ENCODE measurements around the gene ARX.

The ARX gene

DNA sequence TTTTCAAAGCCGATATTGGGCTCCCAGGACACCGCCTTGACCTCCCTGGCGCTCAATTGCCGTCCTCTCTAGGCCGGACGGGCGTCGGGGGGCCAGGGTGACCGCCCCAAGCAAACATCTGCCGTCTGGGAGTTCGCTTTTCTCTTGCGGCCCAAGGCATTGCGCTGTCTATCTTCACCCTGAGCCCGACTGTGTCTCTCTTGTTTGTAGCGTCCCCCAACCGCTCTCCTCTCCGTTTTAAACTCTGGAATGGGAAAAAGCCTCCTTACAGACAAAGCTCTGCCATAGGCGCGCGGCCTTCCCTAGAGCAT lies 551 bp upstream of the ARX start:
- no peak for DNase-seq

DNA sequence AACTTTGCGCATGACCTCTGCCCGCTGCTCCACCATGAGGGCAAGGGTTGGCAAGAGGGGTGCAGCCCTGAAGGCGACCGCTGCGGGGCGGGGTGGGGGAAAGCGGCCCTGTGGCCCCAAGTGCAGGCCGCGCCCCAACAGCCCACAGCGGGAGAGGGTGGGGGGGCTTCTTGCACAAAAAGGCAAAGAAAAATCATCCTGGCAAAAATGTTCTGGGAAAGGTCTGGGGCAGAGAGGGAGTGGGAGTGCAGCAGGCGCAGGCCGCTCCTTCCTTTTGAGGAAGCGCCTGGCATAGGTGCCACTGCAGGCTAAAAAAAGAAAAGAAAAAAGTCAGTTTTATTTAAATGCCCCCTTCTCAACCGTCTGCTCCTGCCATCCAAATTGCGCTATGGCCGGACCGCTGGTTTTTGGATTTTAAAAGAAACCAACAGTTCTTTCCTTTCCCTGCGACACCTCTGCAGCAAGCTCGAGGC lies 1.4 kb downstream of the ARX start:
- DNase-seq: no peak

DNA sequence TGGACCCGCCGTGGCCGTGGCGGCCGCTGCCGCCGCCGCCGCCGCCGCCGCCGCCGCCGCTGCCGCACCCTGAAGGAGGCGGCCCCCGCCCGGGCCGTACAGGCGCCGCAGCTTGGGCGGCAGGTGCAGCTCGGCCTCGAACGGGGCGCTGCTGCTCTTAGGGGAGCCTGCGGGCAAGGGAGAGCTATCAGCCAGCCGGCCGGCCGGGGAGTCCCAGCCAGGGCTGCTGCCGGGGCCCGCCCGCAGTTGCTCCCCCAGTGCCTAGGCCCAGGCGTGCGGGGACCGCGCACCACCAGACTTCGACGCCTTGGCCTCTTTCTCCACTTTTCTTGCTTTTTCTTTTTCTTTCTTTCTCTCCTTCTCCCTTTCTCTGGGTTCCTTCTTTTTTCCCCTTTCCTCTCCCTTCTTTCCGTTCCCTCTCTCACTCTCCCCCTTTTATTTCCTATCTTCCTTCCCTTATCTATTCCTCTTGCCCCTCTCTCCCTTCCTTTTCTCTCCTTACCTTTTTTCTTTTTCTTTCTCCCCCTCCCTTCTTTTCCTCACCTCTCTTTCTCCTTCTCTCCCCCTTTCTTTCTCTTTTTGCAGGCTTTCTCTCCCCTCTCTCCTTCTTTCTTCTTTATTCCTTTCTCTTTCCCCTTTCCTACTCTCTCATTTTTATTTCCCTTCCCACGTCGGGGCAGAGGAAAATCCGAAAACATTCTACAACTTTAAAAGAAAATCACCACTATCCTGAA lies 2.0 kb downstream of the ARX start:
- DNase-seq: no peak

DNA sequence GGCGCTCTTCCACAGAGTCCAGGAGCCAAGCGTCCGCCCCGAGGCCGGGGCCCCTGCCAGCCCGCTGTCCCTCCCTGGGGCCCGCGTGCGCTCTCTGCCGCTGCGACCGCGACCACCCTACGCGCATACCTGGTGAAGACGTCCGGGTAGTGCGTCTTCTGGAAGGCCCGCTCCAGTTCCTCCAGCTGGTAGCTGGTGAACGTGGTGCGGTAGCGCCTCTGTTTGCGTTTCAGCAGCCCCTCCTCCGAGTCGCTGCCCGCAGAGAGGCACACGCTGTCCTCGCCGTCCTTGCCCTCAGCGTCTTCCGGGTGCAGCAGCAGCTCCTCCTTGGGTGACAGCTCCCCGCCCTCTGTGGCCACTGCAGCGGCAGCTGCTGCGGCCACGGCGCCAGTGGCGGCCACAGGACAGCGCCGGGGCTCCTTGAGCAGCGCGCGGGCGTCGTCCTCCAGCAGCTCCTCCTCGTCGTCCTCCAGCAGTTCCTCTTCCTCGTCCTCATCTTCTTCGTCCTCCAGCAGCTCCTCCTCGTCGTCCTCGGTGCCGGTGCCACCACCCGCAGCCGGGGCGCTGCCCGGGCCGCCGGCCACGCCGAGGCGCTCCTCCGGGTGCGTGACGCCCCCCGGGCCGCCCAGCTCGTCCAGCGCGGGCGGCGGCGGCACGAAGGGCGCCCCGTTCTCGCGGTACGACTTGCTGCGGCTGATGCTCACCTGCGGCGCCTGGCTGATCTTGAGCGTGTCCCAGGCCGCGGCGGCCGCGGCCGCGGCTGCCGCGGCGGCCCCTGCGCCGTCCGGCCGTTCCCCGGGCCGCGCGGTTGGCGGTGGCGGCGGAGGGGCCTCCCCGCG lies 2.8 kb downstream of the ARX start:
- DNase-seq: no peak

DNA sequence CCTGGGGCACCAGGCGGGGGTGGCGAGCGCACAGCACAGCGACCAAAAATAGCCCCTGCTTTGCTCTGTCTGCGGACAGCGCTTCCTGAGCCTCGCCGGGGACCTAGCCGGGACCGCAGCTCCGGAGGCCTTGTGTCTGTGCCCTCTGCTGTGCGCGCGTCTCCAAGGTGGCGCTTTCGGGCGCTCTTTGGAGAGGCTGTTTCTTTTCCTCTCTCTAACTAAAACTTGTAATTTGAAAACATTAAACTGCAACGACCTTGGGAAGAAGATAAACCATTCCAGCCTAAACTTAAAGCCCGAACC lies 3.4 kb downstream of the ARX start:
- DNase-seq: no peak

DNA sequence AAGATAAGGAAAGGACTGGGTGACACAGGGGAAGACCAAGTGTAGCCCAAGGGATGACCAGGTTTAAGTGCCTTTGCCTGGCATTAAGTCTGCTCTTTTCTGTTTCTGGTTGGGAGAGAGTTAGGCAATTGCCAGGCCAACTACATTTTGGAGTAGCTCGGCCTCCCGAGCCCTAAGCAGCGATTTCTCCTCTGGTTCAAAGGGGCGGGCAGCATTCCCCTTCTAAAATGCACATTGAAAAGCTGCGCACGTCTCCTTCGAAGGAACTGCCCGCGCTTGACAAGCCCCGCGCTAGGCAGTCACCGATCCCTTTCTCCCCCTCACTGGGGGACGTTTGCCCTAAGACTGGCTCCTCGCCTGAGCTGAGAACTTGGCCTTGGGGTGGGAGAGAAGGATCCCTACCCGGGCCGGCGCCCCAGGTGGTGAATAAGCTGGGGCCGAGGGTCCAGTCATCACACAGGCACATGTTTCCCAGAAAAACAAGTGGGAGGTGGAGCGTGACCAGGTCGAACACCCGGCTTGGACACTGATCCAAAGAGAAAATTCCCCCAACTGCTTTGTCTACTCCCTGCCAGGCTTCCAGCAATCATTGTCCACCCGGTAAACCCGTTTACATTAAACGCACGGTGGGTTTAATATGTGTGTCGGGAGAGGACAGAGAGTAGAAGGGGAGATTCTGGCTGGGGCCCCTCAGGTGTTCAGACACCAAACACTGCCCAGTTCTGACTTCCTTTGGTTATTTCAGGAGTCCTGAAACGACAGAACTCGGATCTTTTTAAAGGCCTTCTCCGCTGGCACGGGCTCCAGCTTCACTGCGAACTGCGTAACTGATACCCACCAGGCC lies 4.0 kb downstream of the ARX start:
- DNase-seq: no peak

DNA sequence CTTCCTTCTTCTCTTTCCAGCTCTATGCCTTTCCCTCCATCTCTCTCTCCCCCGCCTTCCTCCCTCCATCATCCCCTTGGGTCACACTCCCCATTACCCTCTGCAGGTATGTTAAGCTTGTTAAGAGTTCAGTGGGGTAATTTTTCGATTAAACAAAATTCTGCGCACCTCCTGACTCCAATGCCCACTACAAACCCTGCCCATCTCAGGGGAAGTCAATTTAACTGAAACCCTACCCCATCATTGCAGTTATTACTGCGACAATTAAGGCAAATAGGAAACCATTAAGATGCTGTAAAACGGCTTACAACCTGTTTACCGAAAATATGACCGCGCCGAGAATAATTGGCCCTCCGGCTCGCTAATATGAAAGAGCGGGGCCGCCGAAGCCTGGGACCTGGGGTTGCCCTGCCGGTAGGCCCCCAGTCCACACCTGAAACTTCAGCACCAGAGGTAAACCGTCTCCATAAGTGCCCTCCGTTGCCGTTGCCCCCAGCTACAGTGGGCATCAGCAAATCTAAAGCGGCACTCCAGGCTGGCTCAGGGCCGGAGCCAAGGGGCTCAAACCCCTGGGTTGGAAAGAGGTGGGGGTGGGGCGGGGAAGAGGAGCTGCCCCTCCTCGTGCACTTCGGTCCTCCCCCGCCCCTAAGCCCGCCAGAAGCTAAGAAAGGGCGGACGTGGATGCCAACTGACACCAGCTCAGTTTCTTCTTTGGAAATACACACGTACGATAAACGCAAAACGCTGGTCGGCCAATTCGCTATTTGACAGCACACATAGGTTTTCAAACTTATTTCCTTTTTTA lies 4.8 kb downstream of the ARX start:
- no peak for DNase-seq

DNA sequence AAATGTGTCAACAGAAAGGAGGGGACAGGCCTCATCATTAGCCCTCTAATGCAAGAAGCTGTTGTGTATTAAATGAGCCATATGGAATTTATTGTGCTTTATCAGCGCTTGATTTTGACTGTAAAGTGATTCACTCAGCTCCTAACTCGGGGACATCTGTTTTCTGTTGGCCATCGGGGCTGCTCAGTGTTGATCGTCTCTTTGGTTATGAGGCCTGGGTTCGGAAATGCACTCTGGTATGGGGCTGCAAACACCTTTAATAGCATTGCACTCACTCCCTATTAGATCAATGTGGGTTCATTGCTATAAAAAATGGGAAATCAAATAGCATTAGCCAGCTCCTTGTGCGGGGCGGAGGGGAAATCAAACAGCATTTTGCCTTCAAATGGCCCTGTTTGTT lies 6.4 kb downstream of the ARX start:
- no peak for DNase-seq

DNA sequence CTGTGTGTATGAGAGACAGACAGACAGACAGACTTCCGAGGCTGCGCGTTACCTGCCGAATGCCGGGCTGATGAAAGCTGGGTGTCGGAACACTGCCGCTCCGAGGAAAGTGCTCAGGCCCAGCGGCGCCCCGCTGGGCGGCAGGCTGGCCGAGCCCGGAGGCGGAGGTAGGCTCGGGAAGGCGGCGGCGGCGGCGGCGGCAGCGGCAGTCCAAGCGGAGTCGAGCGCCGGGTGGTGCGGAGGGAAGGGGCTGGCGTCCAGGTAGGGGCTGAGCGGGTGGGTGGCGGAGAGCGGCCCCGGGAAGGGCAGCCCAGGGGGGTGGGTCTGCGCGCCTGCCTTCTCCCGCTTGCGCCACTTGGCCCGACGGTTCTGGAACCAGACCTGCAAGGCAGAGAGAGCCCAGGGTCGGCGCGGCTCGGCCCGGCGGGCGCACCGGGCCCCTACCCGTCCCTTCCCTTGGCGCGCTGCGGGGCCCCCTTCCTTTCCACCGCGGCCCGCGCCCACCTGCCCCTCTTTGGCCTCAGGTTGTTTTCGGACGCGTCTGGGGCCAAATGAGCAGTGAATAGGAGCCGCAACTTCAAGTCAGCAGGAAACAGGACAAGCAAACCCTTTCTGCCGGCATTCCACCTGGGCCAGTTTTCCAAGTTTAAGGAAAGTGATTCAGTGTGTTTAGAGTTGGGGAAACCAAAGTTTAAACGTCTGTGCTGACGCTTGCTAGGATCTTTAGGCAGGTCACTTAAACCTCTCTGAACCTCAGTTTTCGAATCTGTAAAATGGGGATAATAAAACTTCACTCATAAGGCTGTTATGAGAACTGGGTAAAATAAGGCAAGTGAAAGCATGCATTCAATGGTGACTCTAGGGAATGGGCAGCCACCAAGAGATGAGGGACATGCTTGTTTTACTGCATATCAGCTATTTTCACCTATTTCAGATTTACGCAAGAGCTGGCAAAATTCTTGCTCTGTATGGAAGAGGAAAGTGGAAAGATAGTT lies 8.4 kb downstream of the ARX start:
- DNase-seq: no peak

DNA sequence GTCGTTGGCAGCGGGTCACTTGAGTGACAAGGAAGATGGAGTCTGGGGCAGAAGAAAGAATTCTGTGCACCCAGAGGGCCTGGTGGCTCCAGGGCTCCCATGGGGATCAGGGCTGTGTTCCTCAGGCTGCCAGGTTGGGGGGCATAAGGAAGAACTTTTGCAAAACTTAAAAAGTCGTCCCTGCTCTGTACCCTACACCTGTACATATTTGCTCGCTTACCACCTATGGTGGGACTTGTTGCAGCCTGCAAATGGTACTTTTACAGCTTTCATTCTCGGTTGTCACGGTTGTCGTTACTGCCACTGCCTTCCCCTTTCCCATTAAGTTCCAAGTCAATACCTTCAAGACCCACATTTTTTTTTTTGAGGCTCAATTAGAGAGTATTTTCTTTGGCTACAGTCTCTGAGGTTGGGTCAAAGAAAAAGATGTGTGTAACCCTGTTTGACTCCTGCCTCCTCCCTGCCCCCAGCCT lies 9.1 kb downstream of the ARX start:
- DNase-seq: no peak

DNA sequence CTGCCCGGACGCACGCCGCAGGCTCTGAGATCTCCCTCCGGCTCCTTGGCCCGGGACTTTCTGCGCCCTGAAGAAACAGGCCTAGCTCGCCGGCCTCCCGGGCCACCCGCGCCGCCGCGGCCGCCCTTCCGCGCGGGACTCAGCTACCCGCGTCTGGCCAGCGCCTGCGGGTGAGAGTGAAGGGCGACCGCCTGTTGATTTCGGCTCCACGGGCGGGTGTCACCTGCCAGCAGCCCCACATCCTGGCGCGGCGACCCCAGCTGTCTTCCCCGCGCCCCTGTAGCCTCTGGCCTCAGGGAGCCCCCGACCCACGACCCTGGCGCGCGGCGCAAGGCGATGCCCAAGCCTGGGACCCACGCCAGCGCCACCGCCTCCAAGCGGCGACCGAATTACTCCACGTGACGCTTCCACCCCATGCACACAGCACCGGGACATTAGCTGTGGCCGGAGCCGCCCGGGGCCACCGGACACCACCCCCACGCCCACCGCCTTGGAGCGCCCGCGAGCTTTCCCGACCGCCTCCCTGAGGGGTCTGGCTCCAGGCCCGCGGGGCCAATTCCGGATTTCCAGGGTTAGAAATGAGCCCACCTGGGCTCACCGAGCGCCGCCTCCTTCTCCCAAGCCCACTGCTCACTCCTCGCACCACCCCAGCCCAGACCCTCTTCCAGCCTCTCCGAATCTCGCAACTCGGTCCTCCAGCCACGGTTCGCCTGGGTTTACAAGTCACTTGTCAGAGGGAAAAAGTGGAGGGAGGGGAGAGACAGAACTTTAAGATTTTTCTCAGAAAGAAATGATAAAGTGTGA lies 10.2 kb downstream of the ARX start:
- DNase-seq: no peak

DNA sequence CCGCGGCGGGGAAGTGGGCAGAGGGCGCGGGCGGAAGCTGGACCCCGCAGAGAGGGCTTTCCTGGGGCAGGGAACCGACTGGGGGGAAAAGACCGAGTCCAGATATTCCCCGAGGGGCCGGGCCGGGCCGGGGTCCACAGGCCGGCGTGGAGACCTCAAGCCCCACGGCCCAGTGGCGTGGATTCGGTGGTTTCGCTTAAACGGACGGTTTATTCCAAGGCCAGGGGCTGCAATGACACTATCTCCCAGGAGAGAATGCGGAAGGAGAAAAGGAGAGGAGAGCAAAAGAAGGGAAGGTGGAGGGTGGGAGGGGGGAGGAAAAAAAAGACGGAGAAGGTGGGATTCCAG lies 10.8 kb downstream of the ARX start:
- no peak for DNase-seq

DNA sequence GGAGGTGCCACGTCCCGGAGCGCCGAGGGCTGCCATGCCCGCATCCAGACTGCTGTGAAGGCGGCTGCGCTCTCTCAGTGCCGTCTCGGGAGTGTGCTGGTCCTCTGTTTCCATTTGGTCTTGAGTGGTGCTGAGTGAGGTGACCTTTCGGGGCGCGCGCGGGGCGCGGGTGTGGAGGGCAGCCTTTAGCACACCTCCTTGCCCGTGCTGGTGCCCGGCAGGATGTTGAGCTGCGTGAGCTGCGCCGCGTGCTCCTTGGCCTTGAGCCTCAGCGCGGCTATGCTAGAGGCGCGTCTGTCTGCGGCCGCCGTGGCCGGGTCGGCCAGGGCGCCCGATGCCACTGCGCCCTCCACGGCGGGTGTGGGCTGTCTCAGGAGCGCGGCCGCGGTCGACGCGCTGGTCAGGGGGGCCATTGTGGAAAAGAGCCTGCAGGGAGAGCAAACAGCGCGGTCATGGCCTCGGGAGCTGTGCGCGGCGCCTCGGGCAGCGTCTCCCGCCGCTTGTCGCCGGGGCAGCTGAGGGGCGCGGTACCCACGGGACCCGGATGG lies 11.2 kb downstream of the ARX start:
- no peak for DNase-seq

DNA sequence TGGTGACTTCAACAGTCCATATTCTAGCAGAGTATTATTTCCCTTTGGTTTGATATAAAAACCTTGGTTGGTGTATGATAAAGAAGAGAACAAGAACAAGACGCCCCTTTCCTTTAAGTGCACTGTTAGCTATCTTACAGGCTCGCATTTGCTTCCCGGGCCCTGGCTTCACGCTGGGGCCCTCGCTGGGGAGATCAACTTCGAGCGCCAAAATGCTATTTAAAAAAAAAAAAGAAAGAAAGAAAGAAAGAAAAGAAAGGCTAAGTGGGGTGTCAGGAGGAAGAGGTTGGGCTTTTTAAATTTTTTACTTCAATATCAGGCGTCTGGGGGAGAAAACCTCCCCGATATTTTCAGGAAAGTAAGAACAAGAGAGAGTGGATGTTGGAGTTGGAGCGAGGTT lies 11.7 kb downstream of the ARX start:
- no peak for DNase-seq

DNA sequence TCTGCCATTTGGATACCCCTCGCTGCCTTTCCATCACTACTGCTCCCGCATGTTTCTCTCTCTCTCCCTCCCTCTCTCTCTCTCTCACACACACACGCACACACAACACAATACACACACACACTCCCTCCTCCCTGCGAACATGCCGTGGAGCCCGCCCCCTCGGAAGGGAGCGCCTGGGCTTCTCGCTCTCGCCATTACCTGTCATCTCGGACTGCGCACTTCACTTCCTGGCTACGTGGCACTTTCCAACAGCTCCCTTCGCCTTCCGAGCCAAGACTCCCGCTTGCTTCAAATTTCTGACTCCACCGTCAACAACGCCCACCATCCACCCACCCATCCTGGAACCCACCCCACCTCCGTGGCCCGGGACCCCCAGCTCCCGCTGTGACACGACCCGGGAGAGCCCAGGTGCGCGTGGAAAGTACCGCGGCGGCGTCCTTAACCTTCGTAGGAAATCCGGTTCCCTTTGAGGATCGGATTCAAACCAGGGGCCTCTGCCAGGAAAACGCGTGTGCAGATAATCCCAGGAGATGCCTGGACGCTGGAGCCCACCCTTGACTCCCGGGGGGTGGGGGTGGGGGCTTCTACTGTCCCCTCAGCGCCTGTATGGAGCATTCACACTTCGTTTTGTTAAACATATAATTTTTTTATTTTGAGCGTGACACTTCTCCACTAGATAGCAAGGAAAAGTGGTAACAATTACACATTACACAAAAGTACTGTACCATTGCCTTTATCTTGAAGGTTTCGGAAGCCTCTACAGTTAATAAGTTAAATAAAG lies 12.5 kb downstream of the ARX start:
- DNase-seq: no peak

DNA sequence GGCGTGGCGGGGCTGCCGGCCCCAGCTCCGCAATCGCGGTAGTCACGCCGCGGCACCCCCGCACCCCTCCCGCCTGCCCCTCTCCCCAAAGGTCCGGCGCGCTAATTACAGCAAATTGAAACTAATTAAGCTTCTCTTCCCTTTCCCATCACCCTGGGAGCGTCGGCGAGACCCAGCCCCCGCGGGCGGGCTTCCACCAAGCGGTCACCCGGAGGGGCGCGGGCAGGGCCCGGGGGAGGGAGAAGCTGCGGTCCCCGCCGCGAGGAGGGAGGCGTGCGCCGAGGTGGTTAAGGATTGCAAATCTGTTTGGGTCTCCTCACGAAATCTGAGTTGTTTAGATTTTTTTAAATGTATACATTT lies 13.1 kb downstream of the ARX start:
- no peak for DNase-seq

DNA sequence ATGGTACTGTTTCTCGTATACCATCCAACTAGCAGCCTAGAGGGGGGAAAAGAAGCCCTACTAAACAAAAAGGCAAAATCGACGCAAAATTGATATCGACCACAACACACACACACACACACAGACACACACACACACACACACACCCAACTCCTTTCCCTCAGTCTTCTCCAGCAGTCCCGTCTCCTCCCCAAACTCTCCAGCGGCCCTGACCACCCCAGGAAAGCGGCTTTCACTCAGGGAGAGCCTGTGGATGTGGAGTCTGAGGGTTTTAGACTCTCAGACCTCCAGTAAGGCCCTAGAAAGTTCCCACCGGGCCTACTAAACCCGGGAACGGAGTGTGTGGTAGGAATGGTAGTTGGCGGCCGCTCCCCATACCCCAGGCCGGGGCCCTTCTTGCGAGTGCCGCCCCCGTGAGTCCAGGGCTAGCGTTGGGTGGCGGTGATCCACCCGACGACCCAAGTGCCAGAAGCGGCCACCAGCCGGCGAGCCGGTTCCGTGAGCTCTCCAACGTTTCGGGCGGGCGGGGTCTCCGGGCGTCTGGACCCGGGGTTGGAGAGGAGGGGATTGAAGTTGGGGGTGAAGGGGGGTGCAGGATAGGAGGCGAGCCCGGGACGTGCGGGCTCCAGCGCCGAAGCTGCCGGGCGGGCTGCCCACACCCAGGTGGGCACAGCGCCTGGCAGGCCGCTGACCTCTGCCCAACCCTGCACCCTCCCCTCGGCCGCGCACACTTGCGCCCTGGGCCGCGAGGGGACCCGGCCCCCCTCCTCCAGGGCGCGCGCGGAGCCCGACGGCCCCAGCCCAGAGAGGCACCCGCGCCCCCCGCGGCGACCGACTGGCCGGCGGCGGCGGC lies 13.7 kb downstream of the ARX start:
- no peak for DNase-seq

DNA sequence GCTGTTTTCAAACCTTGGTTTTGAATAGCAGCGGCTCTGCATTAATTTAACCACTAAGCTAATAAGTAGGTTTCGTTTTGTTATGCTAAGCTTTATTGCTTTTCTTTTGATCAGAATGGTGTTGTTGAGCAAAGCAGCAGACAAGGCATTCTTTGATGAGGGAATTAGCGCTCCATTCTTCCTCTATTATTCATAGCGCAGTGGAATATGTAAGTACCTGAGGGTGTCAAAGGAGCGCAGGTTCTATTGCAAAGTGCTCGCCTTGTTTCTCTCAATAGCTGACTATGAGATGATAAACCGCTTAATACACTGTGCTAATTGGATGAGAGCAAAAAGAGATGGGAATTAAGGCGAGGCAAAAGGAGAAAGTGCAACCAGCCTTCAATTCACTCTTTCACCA lies 16.3 kb downstream of the ARX start:
- DNase-seq: no peak

Measured in activated effector memory CD4-positive, alpha-beta T cell treated with Interleukin-2 at 50 U/mL for 16 hours (primary cell).